Measurements from ENCODE around the gene NR1H4.
"Not testable (repeated sequence)": the region's sequence is repeated elsewhere in the genome, so short reads cannot be mapped to it uniquely, and the experiment has no call there.

NR1H4 gene

DNA sequence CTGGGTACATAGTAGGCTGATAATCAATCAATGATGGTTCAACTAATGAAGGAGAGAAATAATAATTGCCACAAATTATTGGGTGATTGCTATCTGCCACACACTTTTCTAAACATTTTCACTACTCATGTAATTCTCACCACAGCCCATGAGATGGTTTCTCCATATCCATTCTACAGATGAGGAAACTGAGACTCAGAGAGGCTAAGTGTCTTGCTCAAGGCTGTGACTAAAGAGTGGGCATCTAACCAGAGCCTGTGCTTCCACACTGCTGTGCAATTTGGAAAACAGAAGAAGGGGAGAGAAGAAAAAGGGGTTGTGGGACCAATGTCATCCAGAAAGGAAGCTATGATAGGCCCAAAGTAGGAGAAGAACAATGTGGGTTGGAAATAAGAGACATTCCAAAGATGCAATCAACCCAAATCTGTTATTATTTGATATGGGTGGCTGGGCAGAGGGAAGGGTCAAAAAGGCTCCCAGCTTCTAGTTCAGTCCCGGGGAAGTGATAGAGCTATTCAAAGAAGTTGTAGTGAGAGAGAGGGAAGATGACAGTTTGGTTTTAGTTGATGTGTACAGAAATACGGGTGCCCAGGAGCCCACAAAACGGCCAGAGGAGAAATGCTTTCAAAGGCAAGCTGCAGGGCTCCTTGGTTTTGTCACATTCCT lies 483 bp upstream of the NR1H4 start:
- no peak for FAIRE-seq

DNA sequence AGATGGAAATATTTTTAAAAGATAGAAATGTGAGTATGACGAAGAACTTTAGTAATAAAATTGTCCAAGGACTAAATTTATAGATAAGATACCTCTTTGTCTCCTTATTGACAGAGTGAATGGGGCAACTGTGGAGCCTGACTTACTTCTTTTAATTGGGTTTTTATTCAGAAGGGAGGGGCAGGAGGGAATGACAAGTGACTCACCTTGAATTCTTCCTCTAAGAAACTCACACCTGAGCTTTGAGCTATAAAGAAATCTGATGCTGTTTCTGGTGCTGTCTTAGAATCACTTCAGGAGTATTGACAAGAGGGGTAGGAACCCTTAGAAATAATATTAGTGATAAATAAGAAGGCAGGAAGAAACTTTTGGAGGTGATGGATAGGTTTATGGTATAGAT lies 951 bp downstream of the NR1H4 start:
- FAIRE-seq: no peak

DNA sequence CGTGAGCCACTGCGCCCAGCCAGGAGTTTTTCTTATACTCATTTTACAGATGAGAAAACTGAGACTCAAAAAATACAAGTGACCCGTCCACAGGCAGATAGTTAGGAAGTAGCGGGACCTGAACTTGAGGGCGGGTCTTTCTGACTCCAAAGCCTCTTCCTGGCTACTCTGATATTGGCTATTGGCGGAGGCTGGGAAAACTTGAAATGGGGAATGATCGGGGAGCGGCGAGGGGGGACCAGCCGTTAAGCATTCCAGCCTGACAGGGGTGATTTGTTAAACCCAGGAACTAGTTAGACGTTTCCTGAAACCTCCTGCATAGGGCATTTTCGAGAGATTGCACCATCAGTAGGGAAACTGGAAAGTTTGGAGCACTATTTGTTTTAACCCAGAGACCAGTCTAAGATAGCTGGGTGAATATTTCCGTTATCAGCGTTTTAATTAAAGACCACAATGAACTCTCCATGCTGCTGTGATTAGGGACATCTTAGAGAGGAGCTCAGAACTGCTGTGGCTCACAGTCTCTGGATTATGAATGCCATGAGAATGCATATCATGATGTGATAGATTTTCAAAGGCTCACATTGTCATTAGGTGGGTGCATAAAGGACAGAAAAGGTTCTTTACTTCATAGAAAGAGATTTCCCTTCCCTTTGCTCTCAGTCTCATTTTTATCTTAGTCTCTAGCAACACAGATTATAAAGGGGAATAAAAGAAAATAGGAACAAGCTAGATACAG lies 2.5 kb downstream of the NR1H4 start:
- no peak for FAIRE-seq

DNA sequence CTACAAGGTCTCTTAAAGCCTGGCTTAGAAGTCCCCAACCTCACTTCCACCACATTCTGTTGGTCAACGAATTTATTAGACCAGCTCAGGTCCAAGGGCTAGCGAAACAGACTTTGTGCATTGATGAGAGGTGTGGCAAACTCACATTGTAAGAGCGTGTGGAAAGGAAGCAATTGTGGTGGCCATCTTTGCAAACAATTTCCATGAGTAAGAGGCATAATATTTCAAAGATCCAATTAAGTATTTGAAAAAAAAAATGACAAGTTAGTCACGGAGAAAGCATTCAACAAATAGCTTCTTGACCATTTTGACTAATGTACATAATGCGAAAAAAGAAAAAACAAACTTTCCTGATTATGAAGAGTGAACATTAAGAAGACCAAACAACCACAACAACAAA lies 7.4 kb downstream of the NR1H4 start:
- FAIRE-seq: no peak

DNA sequence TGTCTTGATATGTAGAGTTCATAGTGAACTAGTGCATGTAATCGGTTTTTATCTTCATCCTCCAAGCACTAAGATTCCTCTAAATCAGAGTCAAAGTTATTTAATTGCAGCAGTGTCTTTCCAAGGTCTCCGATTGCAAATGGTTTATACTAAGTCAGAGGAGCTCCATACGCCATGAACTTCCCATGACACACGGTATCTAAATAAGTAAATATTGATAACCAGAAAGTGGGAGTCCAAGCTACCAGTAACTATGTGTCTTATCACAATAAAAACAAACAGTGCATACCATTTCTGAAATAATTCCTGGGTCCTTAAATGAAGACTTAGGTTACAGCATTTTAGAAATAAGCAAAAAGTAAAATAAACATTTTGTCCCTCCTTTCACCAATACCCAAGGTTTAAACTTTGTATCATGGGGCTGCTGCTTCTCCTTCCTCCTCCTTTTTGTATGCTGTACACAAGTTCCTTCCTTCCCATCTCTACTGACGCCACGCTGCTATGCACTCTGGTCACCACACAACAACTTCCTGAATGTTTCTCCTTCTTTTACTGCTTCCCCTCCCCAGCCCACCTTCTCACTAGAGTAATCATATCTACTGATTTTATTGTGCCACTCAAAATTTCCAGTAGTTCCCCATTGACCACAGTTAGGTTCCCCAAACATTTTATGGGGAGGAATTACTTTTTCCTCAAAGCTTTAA lies 10.7 kb downstream of the NR1H4 start:
- no peak for FAIRE-seq

DNA sequence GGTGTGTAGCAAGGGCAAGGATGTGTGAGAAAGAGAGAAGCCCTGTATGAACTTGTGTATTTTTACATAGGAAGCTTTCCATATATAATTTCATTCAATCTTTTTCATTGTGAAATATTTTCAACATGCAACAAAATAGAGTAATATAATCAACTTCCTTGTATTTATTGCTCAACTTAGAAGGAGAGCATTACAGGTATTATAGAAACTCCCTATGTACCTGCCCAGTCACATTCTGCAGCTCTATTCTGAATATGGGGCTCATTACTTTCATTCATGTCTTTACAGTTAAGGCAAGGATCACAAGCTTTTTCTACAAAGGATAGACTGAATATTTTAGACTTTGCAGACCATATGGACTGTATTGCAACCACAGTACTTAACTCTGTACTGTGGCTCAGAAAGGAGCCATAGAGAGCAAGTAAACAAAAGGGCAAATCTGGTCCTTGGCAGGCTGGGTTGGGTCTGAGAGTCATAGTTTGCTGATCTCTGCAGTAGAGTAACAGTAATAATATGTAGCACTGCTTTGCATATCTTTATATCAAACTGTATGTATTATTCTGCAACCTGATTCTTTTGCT lies 11.3 kb downstream of the NR1H4 start:
- FAIRE-seq: no peak

DNA sequence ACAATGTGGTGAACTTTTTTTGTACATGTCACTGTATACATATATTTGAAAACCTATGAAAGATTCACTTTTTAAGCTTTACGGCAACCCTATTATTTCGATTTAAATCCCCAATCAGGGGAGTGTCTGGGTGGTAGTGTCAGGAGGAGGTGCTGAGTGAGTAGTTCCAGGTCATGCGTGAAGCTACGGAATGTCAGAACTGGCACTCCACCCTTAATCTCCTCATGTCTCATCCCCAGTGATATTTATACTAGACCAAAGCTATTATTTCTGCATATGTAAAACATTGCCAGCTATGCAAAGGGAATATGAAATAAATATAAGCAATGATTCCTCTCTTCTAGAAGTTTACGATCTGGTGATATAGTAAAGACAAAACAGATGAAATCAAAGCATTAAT lies 12.3 kb downstream of the NR1H4 start:
- no peak for FAIRE-seq

DNA sequence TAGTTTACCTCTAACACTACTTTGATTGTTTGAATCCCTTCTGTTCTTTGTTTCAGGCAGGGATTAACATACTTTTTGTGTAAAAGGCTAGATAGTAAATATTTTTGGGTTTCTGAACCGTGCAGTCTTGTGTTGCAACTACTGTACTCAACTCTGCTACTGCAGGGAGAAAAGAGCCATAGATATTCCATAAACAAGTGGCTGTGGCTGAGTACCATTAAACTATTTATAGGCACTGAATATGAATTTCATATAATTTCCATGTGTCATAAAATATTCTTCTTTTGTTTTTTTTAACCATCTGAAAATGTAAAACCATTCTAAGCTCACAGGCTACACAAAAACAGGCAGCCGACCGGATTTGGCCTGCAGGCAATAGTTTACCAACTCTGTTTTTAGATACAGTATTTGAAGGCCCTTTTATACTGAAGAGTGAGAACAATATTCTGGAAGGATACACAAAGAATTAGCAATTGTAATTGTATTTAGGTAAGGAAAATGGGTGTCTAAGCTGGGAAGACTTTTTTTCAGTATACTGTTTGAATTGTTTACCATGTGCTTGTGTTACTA lies 15.7 kb downstream of the NR1H4 start:
- FAIRE-seq: no peak

DNA sequence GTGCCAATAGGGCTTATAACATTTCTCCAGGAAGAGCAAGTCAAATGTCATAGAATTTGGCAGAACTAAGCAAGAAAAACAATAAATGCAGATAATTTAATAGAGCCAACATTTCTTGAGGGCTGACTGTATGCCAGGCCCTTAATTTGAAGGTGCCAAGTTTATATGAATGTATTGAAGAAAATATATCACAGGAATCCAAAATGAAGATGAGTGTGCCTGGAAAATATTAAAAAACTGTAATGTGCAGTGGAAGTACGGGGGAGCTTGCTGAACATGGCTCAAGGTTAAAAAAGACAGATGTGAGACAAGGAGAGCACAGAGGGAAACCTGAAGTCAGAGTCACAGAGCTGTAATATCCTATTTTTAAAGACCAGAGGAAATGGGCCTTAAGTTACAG lies 16.4 kb downstream of the NR1H4 start:
- FAIRE-seq: no peak

DNA sequence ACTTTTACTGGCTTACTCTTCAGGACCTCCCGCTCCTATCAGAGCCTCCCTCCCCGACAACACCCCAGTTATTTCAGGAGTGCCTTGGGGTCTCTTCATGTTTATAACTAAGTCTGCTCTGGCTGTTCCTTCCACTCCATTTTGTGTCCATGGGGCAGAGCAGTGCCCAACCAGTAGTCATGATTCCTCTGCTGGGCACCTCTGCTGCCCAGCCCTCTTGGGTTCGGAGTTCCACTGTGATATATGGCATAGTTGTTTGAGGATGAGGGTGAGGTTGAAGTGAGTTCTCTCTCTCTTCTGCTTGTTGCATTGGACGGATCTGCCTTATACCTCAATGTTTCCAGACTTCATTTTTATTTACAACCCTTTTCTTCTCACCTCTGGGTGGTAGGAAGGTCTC lies 17.4 kb downstream of the NR1H4 start:
- FAIRE-seq: no peak

DNA sequence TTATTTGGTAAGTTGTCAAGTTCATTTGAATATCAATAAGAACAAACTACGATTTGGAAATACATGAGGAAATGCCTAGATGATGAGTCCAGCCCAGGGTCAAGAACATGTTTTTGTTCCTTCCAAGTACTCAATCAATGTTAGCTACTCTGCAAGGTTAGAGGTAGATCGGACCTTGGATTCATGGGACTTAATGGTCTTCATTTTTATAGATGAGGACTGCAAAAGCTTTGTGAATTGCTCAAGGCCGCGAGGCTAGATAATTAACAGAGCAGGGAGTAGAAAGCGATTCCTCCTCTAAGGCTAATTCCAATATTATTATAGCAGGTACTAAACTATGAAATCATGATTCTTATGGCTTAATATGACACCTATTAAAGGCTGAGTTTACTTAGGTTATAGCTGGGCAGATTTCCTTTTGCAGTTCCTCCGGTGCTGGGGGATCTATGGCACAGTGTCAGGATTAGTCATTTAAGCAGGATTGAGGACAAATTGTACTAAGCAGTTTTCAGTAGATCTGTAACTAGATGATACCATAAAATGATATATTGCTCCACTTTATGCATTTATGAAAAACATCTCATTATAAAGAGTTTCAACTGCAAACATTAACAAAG lies 19.8 kb downstream of the NR1H4 start:
- FAIRE-seq: no peak

DNA sequence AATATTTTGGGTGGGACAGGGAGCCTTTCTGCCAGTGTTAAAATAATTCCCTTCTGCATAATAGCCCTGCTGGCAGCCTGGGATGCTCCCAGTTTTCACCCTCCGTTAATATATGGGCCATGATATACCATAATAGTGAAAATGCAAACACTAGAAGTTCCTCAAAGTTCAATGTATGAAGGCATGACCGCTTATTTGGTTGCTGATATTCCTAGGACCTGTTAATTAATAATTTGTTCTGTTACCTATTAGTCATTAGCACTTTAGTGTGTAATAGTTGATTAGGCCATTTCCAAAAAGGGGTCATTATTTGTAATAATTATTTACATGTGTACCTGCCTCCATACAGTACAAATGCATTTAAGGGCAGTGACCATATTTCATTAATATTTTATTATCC lies 20.4 kb downstream of the NR1H4 start:
- FAIRE-seq: no peak

DNA sequence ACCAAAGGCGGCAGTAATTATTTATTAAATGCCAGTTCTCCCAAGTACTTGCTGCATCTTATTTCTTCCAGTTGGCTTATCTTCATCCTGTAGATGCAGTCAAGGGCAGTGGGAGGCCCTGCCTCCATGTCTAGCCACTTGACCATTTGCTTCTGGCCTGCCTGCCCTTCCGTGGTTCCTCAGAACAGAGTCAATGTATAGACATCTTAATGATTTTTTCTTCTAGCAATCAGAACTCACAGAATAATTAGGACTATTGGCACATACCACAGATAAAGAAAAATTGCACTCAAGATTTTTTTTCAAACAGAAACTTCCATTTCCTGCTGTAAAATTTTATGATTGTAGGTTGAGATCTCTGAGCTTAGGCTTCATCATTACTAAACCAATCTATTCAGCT lies 20.9 kb downstream of the NR1H4 start:
- no peak for FAIRE-seq

DNA sequence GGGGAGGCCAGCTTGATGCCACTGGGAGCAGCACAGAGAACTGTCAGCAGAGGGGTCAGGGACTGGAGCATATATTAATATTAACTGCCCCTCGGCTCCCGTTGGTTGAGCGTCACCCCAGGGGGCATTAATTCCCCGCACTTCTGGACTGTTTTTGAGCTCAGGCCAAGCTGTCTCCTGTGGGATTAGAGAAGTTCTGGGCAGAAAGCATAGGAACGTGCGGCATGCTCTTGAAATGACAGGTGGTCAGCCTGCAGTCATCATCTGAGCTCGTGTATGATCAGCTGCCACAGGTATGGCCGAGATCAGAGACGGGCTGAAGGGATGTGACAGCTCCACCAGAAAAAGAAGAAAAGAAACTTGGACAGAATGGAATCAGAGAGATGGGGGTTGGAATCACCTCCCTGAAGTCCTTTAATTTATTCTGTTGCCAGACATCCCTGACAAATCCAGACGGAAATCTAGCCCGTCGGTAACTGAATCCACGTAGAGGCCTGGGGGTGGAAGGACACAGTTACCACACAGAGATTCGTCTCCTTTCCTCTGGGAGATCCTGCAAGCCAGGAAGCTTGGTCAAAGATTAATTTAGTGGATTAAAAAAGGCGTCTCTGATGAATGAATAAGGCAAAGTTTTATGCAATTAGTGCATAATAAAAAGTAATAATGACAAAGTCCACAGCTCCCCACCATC lies 23.6 kb downstream of the NR1H4 start:
- FAIRE-seq: no peak

DNA sequence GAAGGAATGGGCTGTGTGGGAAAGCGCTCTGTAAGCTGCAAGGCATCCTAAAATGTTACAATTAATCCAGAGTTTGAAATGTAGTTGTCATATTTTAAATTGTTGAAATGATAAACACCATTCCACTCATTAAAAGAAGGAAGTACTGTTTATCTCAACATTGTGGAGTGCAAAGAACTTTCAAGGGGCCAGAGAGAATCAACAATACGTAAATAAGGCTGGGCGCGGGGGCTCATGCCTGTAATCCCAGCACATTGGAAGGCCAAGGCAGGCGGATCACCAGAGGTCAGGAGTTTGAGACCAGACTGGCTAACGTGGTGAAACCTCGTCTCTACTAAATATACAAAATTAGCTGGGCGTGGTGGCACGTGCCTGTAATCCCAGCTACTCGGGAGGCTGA lies 24.5 kb downstream of the NR1H4 start:
- no peak for FAIRE-seq

DNA sequence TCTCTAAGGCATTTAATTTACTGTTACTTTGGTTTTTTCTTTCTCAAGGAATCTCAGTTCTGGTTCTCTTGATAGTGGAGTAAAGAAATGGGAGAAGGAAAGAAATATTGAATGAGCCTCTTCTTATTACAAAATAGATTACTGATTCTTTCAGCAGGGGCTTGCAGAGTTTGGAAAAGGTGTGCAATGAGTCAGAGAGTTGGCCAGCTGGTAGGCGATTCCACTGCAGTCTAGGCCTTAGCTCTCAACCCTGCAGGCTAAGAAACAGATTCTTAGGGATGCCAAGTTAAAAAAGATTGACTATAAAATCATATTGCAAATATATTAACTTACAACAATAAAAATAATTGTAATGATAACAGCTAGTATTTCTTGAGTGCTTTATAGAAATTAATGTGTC lies 25.8 kb downstream of the NR1H4 start:
- FAIRE-seq: no peak

DNA sequence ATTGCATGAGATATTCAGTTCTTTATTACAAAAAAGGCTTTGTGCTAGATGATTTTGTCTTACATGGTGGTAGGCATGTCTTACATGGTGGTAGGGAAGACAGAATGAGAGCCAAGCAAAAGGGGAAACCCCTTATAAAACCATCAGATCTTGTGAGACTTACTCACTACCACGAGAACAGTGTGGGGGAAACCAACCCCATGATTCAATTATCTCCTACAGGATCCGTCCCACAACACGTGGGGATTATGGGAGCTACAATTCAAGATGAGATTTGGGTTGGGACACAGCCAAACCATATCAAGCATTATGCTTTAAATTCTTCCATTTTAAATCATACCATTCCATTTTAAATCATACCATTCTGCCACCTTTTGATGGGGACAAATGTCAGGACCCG lies 29.1 kb downstream of the NR1H4 start:
- FAIRE-seq: not testable (repeated sequence)

DNA sequence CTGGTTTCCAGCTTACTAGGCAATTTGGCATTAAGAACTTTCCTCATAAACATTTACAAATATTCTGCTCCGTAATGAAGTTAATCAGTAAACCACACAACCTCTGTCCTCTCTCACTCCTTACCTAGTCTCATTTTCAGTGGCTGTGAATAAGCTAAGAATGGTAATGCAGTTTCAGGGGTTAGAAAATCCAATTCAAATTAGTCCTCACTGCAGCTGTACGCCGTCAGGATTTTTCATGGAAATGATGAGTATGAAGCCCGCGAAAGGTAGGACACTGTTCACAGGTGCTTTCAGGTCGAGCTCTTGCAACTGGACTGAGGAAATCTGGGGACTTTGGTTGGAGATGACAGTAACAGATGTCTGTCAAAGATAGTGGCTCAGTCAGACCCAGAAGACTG lies 29.6 kb downstream of the NR1H4 start:
- FAIRE-seq: no peak

DNA sequence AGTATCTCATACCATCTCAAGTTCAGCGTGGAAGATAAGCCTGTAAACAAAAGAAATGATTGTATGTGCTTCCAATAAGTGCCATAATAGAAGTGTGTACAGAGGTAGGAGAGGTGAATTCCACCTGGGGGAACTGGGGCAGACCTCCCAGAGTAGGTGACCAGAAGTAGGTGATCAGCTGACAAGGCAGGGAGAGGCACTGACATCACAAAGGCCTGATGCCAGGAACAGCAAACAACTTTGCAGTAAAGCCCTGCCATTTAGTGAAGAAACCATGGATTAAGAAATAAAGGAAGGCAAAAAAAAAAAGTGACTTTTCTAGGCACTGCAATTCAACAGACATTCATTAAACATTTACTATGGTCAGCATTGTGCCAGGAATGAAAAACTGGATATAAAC lies 31.1 kb downstream of the NR1H4 start:
- no peak for FAIRE-seq

DNA sequence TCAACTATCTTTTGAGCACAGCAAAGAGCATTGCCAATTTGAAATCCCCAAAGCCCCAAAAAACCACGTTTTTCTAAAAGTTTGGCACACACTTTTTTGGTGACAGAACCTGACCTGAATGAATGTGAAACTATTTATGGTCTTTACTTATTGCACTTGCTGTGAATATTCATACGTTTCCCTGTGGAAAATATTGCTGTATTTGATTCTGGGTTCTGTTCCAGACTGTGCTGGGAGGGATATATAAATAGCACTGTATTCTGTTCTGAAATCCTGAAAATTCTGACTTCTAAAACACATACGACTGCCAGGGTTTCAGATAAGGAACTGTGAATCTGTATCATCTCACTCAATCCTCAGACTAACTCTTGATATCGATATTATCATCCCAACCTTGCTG lies 35.1 kb downstream of the NR1H4 start:
- no peak for FAIRE-seq

DNA sequence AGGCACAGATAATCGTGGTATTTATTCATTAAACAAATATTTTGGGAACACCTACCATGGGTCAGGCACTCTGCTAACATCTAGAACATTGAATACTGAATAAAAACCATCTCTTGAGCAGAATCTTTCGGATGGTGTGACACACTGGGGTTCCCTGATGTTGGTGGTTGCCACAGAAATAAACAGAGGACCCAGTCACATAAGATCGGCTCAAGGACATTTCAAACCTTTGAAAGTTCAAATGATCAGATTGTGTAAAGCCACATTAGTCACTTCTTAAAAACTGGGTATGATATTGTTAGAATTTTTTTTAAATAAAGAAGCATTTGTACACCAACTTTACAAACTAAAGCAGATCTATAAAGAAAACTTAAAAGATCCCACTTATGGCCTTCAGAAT lies 39.0 kb downstream of the NR1H4 start:
- no peak for FAIRE-seq

DNA sequence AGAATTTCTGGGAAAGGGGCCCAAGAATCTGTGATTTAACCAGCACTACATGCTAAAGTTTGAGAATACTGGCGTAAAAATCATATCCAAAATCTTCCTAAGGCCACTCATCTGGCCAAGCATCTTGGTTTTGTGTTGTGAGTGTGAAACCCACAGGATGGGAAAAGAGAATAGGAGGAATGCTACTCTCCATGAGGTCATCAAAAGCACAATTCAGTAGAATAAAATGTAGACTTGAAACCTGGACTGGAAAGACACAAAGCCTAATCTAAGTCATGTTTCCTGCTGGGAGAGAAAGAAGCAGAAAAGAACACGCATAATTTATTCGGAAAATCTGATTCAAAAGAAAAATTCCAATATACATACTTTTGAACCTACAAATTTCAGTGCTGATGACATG lies 42.3 kb downstream of the NR1H4 start:
- no peak for FAIRE-seq
